H9 (cell line): ENCODE results near the gene TOR3A. TPM values are rescaled to one million over a fixed set of nuclear protein-coding genes. Genes with fewer than 3 reads are reported as not detected.

Source experiments
- DNase-seq: peaks from one replicate; pipeline ENCODE4 v3.0.0-alpha.2; 2017
- H2AFZ ChIP-seq: one replicate; pipeline ENCODE4 v1.6.1; 2013; ENCODE audit warnings: mild to moderate bottlenecking, low read length, control low read depth, moderate library complexity
- H2AK5ac ChIP-seq: 2 replicates; pipeline ENCODE4 v1.6.1; 2013; ENCODE audit warnings: low read length, control low read depth, mixed read lengths; ENCODE audit not compliant: insufficient read length
- H2BK120ac ChIP-seq: one replicate; pipeline ENCODE4 v1.6.1; 2013; ENCODE audit warnings: low read depth, mild to moderate bottlenecking, low read length, control low read depth, inconsistent platforms; ENCODE audit not compliant: poor library complexity, severe bottlenecking
- H2BK12ac ChIP-seq: 2 replicates; pipeline ENCODE4 v1.6.1; 2013; ENCODE audit warnings: low read length, control low read depth, mixed read lengths, low read depth; ENCODE audit not compliant: insufficient read length
- H2BK15ac ChIP-seq: 2 replicates; pipeline ENCODE4 v1.6.1; 2013; ENCODE audit warnings: low read depth, low read length, control low read depth
- H2BK20ac ChIP-seq: one replicate; pipeline ENCODE4 v1.6.1; 2013; ENCODE audit warnings: low read depth, mild to moderate bottlenecking, low read length, control low read depth, inconsistent platforms; ENCODE audit not compliant: poor library complexity, severe bottlenecking
- H2BK5ac ChIP-seq: 2 replicates; pipeline ENCODE4 v1.6.1; 2013; ENCODE audit warnings: low read length, control low read depth, mixed read lengths; ENCODE audit not compliant: insufficient read length
- H3K14ac ChIP-seq: 2 replicates; pipeline ENCODE4 v1.6.1; 2013; ENCODE audit warnings: low read length, control low read depth; ENCODE audit not compliant: insufficient read depth
- H3K18ac ChIP-seq: 2 replicates; pipeline ENCODE4 v1.6.1; 2013; ENCODE audit warnings: low read depth, mild to moderate bottlenecking, mixed read lengths, low read length, control low read depth; ENCODE audit not compliant: insufficient read length
- H3K23ac ChIP-seq: 2 replicates; pipeline ENCODE4 v1.6.1; 2013; ENCODE audit warnings: low read length, control low read depth, mixed read lengths, low read depth; ENCODE audit not compliant: insufficient read length
- H3K23me2 ChIP-seq: 2 replicates; pipeline ENCODE4 v1.6.1; 2013; ENCODE audit warnings: low read depth, mild to moderate bottlenecking, mixed read lengths, low read length, control low read depth; ENCODE audit not compliant: insufficient read length, poor library complexity, severe bottlenecking
- H3K27ac ChIP-seq: 2 replicates; pipeline ENCODE4 v1.5.1; 2013; ENCODE audit warnings: low read length, control low read depth, mixed read lengths, low read depth; ENCODE audit not compliant: insufficient read length
- H3K27me3 ChIP-seq: 2 replicates; pipeline ENCODE4 v1.6.1; 2013; ENCODE audit warnings: low read length, control low read depth, inconsistent platforms; ENCODE audit not compliant: insufficient read depth
- H3K4ac ChIP-seq: 2 replicates; pipeline ENCODE4 v1.6.1; 2013; ENCODE audit warnings: low read depth, mild to moderate bottlenecking, control low read depth, inconsistent platforms, low read length, moderate library complexity
- H3K4me1 ChIP-seq: 2 replicates; pipeline ENCODE4 v1.6.1; 2013; ENCODE audit warnings: low read length, control low read depth, inconsistent platforms; ENCODE audit not compliant: insufficient read depth
- H3K4me2 ChIP-seq: 2 replicates; pipeline ENCODE4 v1.6.1; 2013; ENCODE audit warnings: low read length, control low read depth, mixed read lengths; ENCODE audit not compliant: insufficient read length, insufficient read depth
- H3K56ac ChIP-seq: 2 replicates; pipeline ENCODE4 v1.6.1; 2013; ENCODE audit warnings: low read depth, mild to moderate bottlenecking, mixed read lengths, low read length, control low read depth; ENCODE audit not compliant: insufficient read length
- H3K79me1 ChIP-seq: 2 replicates; pipeline ENCODE4 v1.6.1; 2013; ENCODE audit warnings: low read depth, mild to moderate bottlenecking, moderate library complexity, low read length, control low read depth, inconsistent platforms; ENCODE audit not compliant: insufficient read depth, poor library complexity, severe bottlenecking
- H3K79me2 ChIP-seq: 2 replicates; pipeline ENCODE4 v1.6.1; 2013; ENCODE audit warnings: low read length, control low read depth, inconsistent platforms; ENCODE audit not compliant: insufficient read depth
- H3K9ac ChIP-seq: 2 replicates; pipeline ENCODE4 v1.6.1; 2013; ENCODE audit warnings: low read length, control low read depth, mixed read lengths; ENCODE audit not compliant: insufficient read length; ENCODE audit errors: extremely low read depth
- H3K9me3 ChIP-seq: one replicate; pipeline ENCODE4 v1.6.1; 2013; ENCODE audit warnings: low read depth, low read length, inconsistent platforms; ENCODE audit not compliant: control insufficient read depth
- H3T11ph ChIP-seq: one replicate; pipeline ENCODE4 v1.6.1; 2013; ENCODE audit warnings: mild to moderate bottlenecking, low read length, control low read depth, inconsistent platforms
- H4K20me1 ChIP-seq: one replicate; pipeline ENCODE4 v1.6.1; 2013; ENCODE audit not compliant: control insufficient read depth, insufficient read length, insufficient read depth
- H4K5ac ChIP-seq: 2 replicates; pipeline ENCODE4 v1.6.1; 2013; ENCODE audit warnings: low read depth, mild to moderate bottlenecking, mixed read lengths, low read length, control low read depth; ENCODE audit not compliant: insufficient read length
- H4K8ac ChIP-seq: replicated peaks from 2 replicates; pipeline ENCODE4 v1.6.1; 2013; ENCODE audit warnings: low read length, control low read depth, mixed read lengths, low read depth; ENCODE audit not compliant: insufficient read length
- H4K91ac ChIP-seq: 2 replicates; pipeline ENCODE4 v1.6.1; 2013; ENCODE audit warnings: low read depth, mild to moderate bottlenecking, moderate library complexity, mixed read lengths, low read length, control low read depth; ENCODE audit not compliant: insufficient read length
- H3K27ac Mint-ChIP-seq, 3 experiments: 2 replicates in 2 of 3; 3 replicates in 1 of 3; pipeline ENCODE4 v1.8.0; 2020 to 2021; ENCODE audit warnings: mixed read lengths in 3 of 3, mild to moderate bottlenecking in 1 of 3, moderate library complexity in 1 of 3
- H3K27me3 Mint-ChIP-seq: 2 replicates; pipeline ENCODE4 v1.8.0; 2021; ENCODE audit warnings: low read depth, mild to moderate bottlenecking, moderate library complexity, mixed read lengths
- H3K36me3 Mint-ChIP-seq, 3 experiments: 2 replicates in 2 of 3; 3 replicates in 1 of 3; pipeline ENCODE4 v1.8.0; 2020 to 2021; ENCODE audit warnings: low read depth in 3 of 3, mixed read lengths in 3 of 3; ENCODE audit not compliant: insufficient read depth in 1 of 3
- H3K4me1 Mint-ChIP-seq, 2 experiments: 2 replicates each; pipeline ENCODE4 v1.8.0; 2020; ENCODE audit warnings: mixed read lengths in 2 of 2
- H3K4me3 Mint-ChIP-seq, 2 experiments: 2 replicates in 1 of 2; 3 replicates in 1 of 2; pipeline ENCODE4 v1.8.0; 2020 to 2021; ENCODE audit warnings: mild to moderate bottlenecking in 2 of 2, mixed read lengths in 2 of 2, moderate library complexity in 1 of 2
- H3K9me3 Mint-ChIP-seq, 2 experiments: 2 replicates in 1 of 2; 3 replicates in 1 of 2; pipeline ENCODE4 v1.8.0; 2020; ENCODE audit warnings: mild to moderate bottlenecking in 2 of 2, mixed read lengths in 2 of 2, moderate library complexity in 1 of 2
- CTCF ChIP-seq: fragments of 200-600 bp; sonication (generic); conservative IDR thresholded peaks from 3 replicates; pipeline ENCODE4 v1.8.0; 2021; ENCODE audit warnings: antibody characterized with exemption, mild to moderate bottlenecking
- WGBS: extraction: QIAGEN DNeasy Blood & Tissue Kit; methylation state at CpG from one replicate; pipeline ENCODE4 v1.1.7; 2013; ENCODE audit warnings: missing lambda C conversion rate, low lambda C conversion rate, mixed read lengths; ENCODE audit not compliant: insufficient read length; ENCODE audit errors: extremely low coverage; 5-methylcytosine and 5-hydroxymethylcytosine counted together
- total RNA-seq: library from RNA; stranded (reverse); gene quantifications from 2 replicates; pipeline ENCODE4 v1.2.1, GENCODE V29; 2021

Gene TOR3A
- total RNA-seq, 1 experiment from 2014 or later, result 27.3 TPM

DNA sequence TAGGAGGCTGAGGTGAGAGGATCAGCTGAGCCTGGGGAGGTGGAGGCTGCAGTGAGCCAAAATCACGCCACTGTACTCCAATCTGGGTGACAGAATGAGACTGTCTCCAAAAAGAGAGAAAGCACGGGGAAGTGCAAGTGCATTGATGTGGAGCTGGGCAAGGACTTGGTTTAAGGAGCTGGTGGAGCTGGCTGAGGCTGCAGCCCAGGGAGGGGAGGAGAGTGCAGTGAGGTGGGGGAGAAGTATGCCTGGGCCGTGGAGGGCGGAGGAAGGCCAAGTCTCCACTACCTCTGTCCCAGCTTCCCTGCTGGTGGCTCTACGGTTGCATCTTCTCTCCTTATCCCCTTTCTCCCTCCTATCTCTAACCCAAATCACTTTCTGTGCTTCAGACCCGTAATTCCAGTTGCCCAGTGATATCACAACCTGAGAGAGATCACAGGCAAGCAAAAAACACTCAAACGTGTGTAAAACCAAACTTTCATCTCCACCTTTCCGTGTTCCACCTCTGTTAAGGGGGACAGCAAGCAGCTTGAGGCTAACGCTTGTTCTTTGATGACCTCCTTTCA lies 11.1 kb downstream of the TOR3A start:
- Histone ChIP-seq H2AK5ac (no peak overlapping the region), H3K23me2 (no peaks in the 10 kb centered on the region), H3K27ac (no peak overlapping the region), H2BK120ac (no peak overlapping the region), H2BK5ac (no peak overlapping the region), H3K4me2 (no peak overlapping the region), H3K27me3 (no peaks in the 10 kb centered on the region), H2BK20ac (no peak overlapping the region), H2AFZ (no peak overlapping the region), H3K14ac (no peak overlapping the region), H3K4me1 (0 out of 2 replicates have a peak, but pooled peaks cover 4% of the 10 kb centered on the region), H3T11ph (no peak overlapping the region), H3K23ac (no peak overlapping the region), H4K91ac (no peak overlapping the region), H3K79me2 (no peaks in the 10 kb centered on the region; the same call in 1 of the 2 replicates), H3K9ac (no peak overlapping the region), H2BK12ac (no peak overlapping the region), H4K20me1 (no peaks in the 10 kb centered on the region), H4K5ac (no peak overlapping the region), H3K4ac (no peak overlapping the region), H3K9me3 (no peaks in the 10 kb centered on the region), H3K18ac (no peak overlapping the region), H4K8ac (no peak overlapping the region), H2BK15ac (no peak overlapping the region), H3K79me1 (no peaks in the 10 kb centered on the region), H3K56ac (no peak overlapping the region)
- H3K9me3 Mint-ChIP-seq, result no peaks in the 10 kb centered on the region; a peak in 1 of 5 replicates
- no CpG with 5 or more reads among the region's 9 CpGs for WGBS
- peak overlapping the region in 2 of 3 experiments; percentile 50 to 54; a peak in 2 of 7 replicates for H3K27ac Mint-ChIP-seq
- DNase-seq, result no peak
- H3K4me1 Mint-ChIP-seq, result peaks cover 14 to 17% of the 10 kb centered on the region in 2 experiments
- no peak for TF ChIP-seq CTCF
- peaks cover 29 to 78% (median 59%) of the 10 kb centered on the region in 3 experiments; a peak in 6 of 7 replicates for H3K36me3 Mint-ChIP-seq
- no peak overlapping the region for H3K4me3 Mint-ChIP-seq
- no peaks in the 10 kb centered on the region for H3K27me3 Mint-ChIP-seq
